Thyroid gland (tissue), 4 donors: ENCODE results near the gene UBE3A.

Source experiments
- POLR2A ChIP-seq, 2 donors: fragments of 450-650 bp; IDR thresholded peaks; one replicate each; pipeline ENCODE4 v1.6.1; 2017; ENCODE audit warnings: antibody characterized with exemption in 2 of 2, mild to moderate bottlenecking in 2 of 2, moderate library complexity in 1 of 2
- TF ChIP-seq, protein P1 (sequence below), 6 experiments: fragments of 200-600 bp in 3 of 6; fragments of 450-650 bp in 3 of 6; sonication (generic) in 3 of 6; IDR thresholded peaks; one replicate each; pipeline ENCODE4 v1.5.1; 2016 to 2019; ENCODE audit warnings: antibody characterized with exemption in 6 of 6, mild to moderate bottlenecking in 2 of 6, inconsistent platforms in 1 of 6, moderate library complexity in 1 of 6

DNA sequence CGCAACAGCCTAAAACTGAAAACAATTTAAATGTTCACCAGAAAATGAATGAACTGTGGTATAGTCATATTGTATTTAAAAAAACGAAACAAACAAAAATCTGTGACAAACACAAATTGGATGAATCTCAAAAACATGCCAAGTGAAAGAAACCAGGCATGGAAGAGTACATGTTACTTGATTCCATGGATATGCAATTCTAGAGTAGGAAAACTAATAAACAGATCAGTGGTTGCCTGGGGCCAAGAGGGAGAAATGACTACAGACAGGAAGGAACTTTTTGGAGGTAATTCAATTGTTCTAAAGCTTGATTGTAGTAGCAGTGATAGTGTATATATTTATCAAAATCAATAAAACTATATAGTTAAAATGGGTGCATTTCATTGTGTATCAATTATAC, 16.8 kb downstream of the UBE3A start:
- TF ChIP-seq, protein P1, sequence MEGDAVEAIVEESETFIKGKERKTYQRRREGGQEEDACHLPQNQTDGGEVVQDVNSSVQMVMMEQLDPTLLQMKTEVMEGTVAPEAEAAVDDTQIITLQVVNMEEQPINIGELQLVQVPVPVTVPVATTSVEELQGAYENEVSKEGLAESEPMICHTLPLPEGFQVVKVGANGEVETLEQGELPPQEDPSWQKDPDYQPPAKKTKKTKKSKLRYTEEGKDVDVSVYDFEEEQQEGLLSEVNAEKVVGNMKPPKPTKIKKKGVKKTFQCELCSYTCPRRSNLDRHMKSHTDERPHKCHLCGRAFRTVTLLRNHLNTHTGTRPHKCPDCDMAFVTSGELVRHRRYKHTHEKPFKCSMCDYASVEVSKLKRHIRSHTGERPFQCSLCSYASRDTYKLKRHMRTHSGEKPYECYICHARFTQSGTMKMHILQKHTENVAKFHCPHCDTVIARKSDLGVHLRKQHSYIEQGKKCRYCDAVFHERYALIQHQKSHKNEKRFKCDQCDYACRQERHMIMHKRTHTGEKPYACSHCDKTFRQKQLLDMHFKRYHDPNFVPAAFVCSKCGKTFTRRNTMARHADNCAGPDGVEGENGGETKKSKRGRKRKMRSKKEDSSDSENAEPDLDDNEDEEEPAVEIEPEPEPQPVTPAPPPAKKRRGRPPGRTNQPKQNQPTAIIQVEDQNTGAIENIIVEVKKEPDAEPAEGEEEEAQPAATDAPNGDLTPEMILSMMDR (IDR thresholded peaks at IDR 0.05) = no peak
- no peak for TF ChIP-seq POLR2A (IDR thresholded peaks at IDR 0.05)
